Erythroblast (primary cell): Measurements from ENCODE around the gene SEPHS1.

Source experiments
- GATA1 ChIP-seq: IDR thresholded peaks from 2 replicates; pipeline ENCODE4 v1.6.1; 2011; ENCODE audit warnings: low read depth, mild to moderate bottlenecking, control low read depth, low read length, moderate library complexity
- POLR2A ChIP-seq: IDR thresholded peaks from 2 replicates; pipeline ENCODE4 v1.6.1; 2011; ENCODE audit warnings: mild to moderate bottlenecking, low read length

GRCh38 chr10:13366891-13367290 is 18.8 kb upstream of the SEPHS1 start:
- TF ChIP-seq POLR2A (no peak), GATA1 (no peak)
